C4-2B (cell line): ENCODE results near the gene HSPG2.

Source experiments
- H3K27ac ChIP-seq: fragments of 450-650 bp; 2 replicates; pipeline ENCODE4 v1.5.1; 2017
- ZFX ChIP-seq: fragments of 450-650 bp; IDR thresholded peaks from 2 replicates; pipeline ENCODE4 v1.6.1; 2017
- TF ChIP-seq, protein P1 (sequence below): fragments of 450-650 bp; conservative IDR thresholded peaks from 2 replicates; pipeline ENCODE4 v1.5.1; 2017; ENCODE audit warnings: mild to moderate bottlenecking

HSPG2 gene

DNA sequence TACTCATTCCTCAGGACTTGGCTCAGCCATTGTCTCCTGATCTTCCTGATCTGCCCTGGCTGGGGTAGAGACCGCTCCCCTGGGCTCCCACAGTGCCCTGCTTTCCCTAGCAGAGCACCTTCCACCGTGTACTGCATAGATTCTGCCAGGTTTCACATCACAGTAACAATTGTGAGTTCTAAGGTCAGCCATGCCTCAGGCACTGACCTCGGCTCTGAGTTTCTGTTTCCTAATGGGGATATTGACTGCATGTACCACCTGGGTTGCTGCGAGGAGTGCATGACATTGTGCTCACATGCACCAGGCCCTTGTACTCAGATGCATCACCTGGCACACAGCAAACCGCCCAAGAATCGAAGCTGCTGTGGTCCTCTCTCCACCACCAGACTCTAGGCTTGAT is 46.0 kb downstream of the HSPG2 start:
- no peak overlapping the region for H3K27ac ChIP-seq
- TF ChIP-seq, protein P1, sequence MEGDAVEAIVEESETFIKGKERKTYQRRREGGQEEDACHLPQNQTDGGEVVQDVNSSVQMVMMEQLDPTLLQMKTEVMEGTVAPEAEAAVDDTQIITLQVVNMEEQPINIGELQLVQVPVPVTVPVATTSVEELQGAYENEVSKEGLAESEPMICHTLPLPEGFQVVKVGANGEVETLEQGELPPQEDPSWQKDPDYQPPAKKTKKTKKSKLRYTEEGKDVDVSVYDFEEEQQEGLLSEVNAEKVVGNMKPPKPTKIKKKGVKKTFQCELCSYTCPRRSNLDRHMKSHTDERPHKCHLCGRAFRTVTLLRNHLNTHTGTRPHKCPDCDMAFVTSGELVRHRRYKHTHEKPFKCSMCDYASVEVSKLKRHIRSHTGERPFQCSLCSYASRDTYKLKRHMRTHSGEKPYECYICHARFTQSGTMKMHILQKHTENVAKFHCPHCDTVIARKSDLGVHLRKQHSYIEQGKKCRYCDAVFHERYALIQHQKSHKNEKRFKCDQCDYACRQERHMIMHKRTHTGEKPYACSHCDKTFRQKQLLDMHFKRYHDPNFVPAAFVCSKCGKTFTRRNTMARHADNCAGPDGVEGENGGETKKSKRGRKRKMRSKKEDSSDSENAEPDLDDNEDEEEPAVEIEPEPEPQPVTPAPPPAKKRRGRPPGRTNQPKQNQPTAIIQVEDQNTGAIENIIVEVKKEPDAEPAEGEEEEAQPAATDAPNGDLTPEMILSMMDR = no peak
- TF ChIP-seq ZFX = no peak

DNA sequence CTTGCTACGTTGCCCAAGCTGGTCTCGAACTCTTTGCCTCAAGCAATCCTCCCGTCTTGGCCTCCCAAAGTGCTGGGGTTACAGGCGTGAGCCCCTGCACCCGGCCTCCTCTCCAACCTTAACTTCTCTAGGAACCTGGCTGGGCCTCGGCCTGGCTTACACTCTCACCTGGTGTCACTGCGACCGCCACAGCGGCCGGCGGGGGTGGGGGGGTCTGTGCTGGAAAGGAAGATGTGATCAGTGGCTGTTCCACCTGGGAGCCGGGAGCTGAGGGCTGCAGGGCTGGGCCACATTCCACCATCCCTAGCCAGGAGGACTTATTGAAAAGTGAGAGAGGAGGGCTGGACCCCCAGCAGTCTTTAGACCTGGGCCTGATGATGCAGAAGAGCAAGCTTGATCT is 48.6 kb downstream of the HSPG2 start:
- no peak for TF ChIP-seq ZFX
- TF ChIP-seq, protein P1 = no peak
- no peak overlapping the region for H3K27ac ChIP-seq

DNA sequence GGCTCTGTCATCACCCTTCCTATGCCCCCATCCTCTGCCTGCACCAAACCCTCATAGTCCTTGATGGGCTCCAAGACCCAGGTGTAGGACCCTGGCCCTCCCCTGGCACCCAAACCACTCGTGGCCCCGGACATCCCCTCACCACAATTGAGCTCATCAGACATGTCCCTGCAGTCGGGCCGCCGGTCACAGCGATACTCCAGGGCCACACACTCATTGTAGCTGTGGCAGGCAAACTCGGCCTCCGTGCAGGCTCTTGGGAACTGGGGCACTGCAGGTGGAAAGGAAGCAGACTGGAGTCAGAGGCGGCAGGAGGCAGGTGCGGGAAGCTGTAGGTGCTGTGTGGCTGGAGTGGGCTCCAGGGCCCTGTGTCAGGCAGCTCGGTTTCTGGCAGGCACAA is 49.3 kb downstream of the HSPG2 start:
- H3K27ac ChIP-seq = no peak overlapping the region
- TF ChIP-seq ZFX = no peak
- TF ChIP-seq, protein P1 = no peak

DNA sequence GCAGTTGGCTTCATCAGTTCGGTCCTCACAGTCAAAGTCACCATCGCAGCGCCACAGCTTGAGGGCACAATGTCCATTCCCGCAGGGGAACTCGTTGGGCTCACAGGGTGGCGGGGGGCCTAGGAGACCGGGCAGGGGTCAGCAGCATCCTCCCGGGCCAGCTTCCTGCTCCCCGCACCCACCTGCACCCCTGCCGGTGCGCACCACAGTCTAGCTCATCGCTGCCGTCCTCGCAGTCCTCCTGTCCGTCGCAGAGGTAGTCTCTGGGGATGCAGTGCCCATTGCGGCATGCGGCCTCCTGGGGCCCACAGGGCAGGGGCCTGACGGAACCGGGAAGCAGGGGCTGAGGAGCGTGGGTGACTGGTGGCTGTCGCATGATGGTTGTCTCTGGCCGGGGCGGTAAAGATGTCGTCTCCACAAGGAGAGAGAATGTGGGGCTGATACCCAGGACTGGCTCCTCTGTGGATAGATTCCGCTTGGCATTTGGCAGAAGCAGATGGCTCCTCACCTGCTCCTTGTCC is 49.8 kb downstream of the HSPG2 start:
- H3K27ac ChIP-seq = no peak overlapping the region
- TF ChIP-seq ZFX = no peak
- TF ChIP-seq, protein P1 = no peak

DNA sequence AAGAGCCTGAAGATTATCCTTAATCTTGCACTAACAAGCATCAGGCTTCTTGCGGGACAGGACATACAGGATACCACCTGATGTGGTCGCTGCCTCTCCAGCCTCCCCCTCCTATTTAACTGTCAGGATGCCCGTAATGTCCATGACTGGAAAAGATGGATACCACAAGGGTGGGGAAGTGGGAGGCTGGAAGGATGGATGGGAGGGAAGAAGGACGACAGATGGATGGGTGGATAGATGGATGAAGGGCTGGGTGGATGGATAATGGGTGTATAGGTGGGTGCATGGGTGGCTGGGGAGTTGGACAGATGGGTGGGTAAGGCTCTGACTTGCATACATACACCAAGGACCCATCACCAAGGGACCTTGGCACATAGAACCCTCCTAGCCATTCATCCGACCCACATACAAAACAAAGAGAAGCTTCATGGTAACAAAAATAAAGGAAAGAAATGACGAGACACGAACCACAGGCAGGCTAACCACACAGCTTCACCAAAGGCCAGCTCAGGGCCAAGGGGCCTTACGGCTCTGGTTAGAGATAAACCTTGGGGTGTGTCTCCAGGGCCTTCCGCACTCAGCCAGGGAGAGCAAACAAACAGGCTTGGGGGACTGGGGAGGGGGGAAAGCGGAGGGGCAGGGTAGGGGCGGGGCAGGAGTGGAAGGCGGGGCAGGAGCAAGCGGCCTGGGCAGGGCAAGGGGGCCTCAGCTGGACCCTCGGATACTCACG is 50.5 kb downstream of the HSPG2 start:
- H3K27ac ChIP-seq = no peak overlapping the region
- no peak for TF ChIP-seq ZFX
- TF ChIP-seq, protein P1 = no peak

DNA sequence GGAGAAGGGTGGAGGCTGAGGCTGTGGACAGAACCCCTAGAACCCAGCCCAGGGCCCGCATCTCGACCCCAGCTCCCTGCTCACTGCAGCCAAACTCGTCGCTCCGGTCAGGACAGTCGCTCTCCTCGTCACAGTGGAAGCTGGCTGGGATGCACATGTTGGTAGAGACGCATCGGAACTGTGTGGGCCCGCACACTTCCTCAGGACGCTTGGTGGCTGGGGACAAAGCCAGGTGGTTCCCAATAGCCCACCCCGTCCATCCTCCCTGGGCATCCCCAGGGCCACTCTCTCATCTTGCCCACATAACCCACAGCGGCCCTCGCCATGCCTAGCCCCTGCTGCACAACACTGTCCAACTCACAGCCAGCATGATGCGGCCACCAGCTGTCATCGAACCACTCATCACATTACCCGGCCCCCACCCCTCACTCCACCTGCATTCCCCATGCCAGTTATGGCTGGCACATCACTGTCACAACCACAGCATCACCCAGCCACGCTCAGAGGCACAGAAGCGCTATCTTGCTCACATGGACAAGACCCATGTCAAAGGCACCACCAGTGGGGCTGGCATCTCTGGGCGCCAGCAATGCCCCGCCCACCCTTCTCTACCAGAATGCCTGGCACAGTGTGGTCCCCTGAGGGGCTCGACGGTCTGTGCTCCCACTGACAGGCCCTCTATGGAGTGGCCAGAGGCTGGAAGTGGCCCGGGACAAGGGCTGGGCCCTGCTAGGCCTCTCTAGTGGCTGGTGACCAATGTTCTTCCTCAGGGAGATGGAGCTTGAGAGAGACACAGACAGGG is 51.7 kb downstream of the HSPG2 start:
- no peak overlapping the region for H3K27ac ChIP-seq
- TF ChIP-seq, protein P1 = no peak
- no peak for TF ChIP-seq ZFX

DNA sequence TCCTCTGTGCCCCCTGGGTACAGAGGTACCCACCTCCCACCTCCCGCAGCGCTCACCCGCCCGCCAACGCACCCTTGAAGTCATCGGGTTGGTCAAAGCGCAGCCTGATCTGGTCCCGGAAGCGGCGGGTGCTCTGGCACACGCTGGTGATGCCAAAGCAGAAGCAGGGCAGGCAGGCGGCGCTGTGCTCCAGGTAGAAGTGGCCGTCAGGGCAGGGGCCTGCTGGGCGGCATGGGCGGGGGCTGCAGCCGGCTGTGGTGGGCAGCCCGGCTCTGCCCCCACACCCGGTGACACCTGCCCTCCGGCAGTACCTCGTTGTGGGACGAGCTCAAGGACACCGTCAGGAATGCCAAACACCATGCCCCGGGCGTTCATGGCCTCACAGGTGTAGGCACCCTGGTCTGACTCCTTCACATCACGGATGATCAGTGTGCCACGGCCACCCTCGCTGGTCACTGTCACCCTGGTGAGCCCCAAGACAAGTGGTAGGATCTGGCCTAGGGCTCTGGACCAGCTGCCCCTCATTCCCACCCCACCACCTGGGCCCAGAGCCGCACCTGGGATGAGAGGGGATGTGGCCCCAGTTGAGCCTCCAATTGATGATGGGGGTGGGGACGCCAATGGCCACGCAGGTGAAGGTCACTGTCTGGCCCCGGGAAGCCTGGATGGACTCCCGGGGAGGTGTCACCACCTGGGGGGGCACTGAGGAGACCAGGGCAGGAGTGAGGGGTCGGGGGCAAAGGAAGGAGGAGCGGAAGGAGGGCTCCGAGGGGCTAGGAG is 52.5 kb downstream of the HSPG2 start:
- no peak for TF ChIP-seq ZFX
- TF ChIP-seq, protein P1 = no peak

More for the DNA sequence above, 52.5 kb downstream of the HSPG2 start:
- no peak overlapping the region for H3K27ac ChIP-seq
